Coronary artery (tissue), 2 donors: ENCODE measurements around the gene BLACAT1.

Experiments used
- DNase-seq: peaks from one replicate; pipeline ENCODE4 v3.0.0-alpha.2; 2017; ENCODE audit warnings: low spot score
- H3K27ac ChIP-seq, 2 donors: fragments of 200-600 bp; sonication (generic); one replicate each; pipeline ENCODE4 v1.5.1; 2016 to 2019
- H3K4me3 ChIP-seq: fragments of 200-600 bp; sonication (generic); 2 replicates; pipeline ENCODE4 v1.5.1; 2016; ENCODE audit warnings: mild to moderate bottlenecking, moderate library complexity
- TF ChIP-seq, protein P1 (sequence below): fragments of 200-600 bp; sonication (generic); IDR thresholded peaks from one replicate; pipeline ENCODE4 v1.5.1; 2019; ENCODE audit warnings: antibody characterized with exemption

BLACAT1 gene

GRCh38 chr1:205472737-205473441 is 17.0 kb upstream of the BLACAT1 start:
- no peak for DNase-seq
- Histone ChIP-seq H3K27ac (no peak overlapping the region), H3K4me3 (no peak overlapping the region)
- TF ChIP-seq, protein P1, sequence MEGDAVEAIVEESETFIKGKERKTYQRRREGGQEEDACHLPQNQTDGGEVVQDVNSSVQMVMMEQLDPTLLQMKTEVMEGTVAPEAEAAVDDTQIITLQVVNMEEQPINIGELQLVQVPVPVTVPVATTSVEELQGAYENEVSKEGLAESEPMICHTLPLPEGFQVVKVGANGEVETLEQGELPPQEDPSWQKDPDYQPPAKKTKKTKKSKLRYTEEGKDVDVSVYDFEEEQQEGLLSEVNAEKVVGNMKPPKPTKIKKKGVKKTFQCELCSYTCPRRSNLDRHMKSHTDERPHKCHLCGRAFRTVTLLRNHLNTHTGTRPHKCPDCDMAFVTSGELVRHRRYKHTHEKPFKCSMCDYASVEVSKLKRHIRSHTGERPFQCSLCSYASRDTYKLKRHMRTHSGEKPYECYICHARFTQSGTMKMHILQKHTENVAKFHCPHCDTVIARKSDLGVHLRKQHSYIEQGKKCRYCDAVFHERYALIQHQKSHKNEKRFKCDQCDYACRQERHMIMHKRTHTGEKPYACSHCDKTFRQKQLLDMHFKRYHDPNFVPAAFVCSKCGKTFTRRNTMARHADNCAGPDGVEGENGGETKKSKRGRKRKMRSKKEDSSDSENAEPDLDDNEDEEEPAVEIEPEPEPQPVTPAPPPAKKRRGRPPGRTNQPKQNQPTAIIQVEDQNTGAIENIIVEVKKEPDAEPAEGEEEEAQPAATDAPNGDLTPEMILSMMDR = no peak

DNA sequence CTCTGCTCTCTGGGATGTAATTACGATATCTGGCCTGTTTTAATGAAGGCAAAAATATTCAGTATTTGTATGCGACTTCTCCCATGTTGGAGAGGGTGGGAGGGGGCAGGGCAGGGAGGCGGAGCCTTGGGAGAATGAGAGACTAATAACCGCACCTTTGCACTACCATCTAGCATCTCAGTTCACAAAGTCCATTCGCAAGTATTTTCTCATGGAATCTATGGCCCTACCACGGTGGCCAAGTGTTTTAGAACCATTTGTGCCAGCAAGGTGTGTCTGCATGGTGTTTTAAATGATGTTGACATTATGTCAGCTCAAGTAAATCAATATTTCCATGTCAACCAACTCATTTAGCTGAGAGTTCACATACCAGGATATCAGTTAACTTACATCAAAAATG is 14.3 kb upstream of the BLACAT1 start:
- no peak overlapping the region for H3K4me3 ChIP-seq
- no peak for DNase-seq
- TF ChIP-seq, protein P1 = no peak
- H3K27ac ChIP-seq = no peak overlapping the region

GRCh38 chr1:205466595-205467220 is 10.9 kb upstream of the BLACAT1 start:
- no peak overlapping the region for H3K4me3 ChIP-seq
- no peak overlapping the region for H3K27ac ChIP-seq
- DNase-seq = no peak
- TF ChIP-seq, protein P1 = no peak

DNA sequence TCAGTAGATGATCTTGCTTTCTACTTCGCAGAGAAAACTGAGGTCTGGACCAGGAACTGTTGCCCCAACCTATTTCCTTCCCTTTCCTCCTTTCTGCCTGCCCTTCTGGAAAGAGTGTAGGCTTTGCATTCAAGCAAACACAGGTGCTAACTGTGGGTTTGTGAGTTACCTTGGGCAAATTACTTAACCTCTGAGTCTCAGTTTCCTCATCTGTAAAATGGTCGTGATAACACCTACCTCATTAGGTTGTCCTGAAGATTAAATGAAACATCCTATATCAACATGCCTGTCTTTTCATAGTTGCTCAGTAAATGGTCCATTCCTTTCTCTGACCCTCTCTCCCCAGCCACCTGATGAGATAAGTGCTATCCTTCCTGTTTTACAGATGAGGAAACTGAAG is 9.5 kb upstream of the BLACAT1 start:
- Histone ChIP-seq H3K27ac (no peak overlapping the region), H3K4me3 (no peak overlapping the region)
- TF ChIP-seq, protein P1 = no peak
- DNase-seq = no peak

DNA sequence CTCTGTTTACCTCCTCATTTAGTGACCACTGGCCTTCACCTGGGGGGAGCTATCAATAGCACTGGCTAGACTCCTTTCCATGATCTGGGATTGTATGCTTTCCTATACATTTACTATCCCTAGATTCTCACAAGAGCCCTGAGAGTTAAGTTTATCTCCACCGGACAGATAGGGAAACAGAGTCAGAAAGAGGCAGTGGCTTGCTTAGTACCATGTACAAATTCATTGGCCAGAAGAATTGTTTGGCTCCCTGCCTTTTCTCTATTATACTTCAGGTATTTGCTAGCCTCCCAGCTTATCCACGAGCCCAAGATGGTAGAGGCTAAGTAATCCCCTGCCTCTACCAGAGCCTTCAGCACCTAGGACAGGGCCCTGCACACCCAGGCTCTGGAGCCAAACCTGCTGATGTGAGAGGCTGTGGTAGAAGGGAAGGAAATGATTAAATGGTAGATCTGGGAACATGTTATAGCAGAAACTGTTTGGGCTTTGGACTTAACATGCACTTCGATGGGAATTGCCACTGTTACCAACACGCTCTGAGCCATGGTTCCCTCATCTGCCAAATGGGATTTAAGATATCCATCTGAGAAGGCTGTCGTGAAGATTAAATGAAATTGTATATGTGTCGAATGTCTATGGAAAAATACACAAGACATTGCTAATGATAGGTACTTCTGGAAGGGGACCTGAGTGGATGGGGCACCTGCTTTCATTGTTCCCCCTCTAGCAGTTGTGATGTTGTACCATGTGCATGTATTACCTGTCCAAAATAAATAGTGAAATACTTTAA is 3.1 kb upstream of the BLACAT1 start:
- Histone ChIP-seq H3K27ac (no peak overlapping the region), H3K4me3 (no peak overlapping the region)
- TF ChIP-seq, protein P1 = no peak
- no peak for DNase-seq

GRCh38 chr1:205456868-205457745 is 1.3 kb upstream of the BLACAT1 start:
- DNase-seq = no peak
- TF ChIP-seq, protein P1 = no peak
- Histone ChIP-seq H3K4me3 (peak overlapping the region; percentile 53), H3K27ac (no peak overlapping the region)
